GM23248 (cell line): ENCODE results near the gene KRTAP4-12.
"Not testable (repeated sequence)": the region's sequence is repeated elsewhere in the genome, so short reads cannot be mapped to it uniquely, and the experiment has no call there.

ENCODE experiments used
- EZH2 ChIP-seq: fragments of 200-600 bp; sonication (generic); IDR thresholded peaks from 2 replicates; pipeline ENCODE4 v1.6.1; 2018; ENCODE audit warnings: antibody characterized with exemption, mild to moderate bottlenecking; ENCODE audit not compliant: insufficient read depth, poor library complexity, severe bottlenecking
- EZH2phosphoT487 ChIP-seq: fragments of 200-600 bp; sonication (generic); IDR thresholded peaks from 2 replicates; pipeline ENCODE4 v1.6.1; 2018; ENCODE audit warnings: antibody characterized with exemption, moderate library complexity, mild to moderate bottlenecking, low read depth; ENCODE audit not compliant: insufficient read depth

DNA sequence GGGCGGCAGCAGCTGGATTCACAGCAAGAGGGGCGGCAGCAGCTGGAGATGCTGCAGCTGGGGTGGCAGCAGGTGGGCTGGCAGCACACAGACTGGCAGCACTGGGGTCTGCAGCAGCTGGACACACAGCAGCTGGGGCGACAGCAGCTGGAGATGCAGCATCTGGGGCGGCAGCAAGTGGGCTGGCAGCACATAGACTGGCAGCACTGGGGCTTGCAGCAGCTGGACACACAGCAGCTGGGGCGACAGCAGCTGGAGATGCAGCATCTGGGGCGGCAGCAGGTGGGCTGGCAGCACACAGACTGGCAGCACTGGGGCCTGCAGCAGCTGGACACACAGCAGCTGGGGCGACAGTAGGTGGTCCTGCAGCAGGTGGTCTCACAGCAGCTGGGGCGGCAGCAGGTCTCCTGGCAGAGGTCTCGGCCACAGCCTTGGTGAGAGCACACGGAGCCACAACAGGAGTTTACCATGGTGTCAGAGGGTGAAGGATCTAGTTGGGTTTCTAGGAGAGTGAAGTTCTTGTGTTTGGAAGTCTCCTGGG is 6.1 kb downstream of the KRTAP4-12 start, which contains the start of gene KRTAP4-11:
- not testable (repeated sequence) for TF ChIP-seq EZH2phosphoT487, EZH2
